ENCODE measurements around the gene RABGEF1.
A peak's percentile ranks its signal among the peaks of the same experiment; 100 is the strongest.
"Not testable (repeated sequence)": the region's sequence is repeated elsewhere in the genome, so short reads cannot be mapped to it uniquely, and the experiment has no call there.

The RABGEF1 gene

GRCh38 chr7:66740302-66740979 lies at the start of gene RABGEF1:
TSS of gene RABGEF1 (plus strand) at chr7:66740733. CDS start at chr7:66771900, 31,167 bp downstream.
- DNase-seq = peak; percentile 98

GRCh38 chr7:66693331-66693730 lies 47.2 kb upstream of the RABGEF1 start:
- DNase-seq = peak; percentile 24

GRCh38 chr7:66694286-66694685 lies 46.2 kb upstream of the RABGEF1 start:
- DNase-seq = no peak

- peak; percentile 24 for DNase-seq
These were observed 45.1 kb upstream of the RABGEF1 start for GRCh38 chr7:66695417-66695816.

GRCh38 chr7:66696134-66696533 lies 44.4 kb upstream of the RABGEF1 start:
- DNase-seq = not testable (repeated sequence)

- peak; percentile 52 for DNase-seq
These were observed 43.8 kb upstream of the RABGEF1 start for GRCh38 chr7:66696774-66697191.

- DNase-seq = no peak
These were observed 42.8 kb upstream of the RABGEF1 start for GRCh38 chr7:66697449-66698438.

- no peak for DNase-seq
These were observed 41.8 kb upstream of the RABGEF1 start for GRCh38 chr7:66698652-66699205.

- DNase-seq = no peak
These were observed 40.5 kb upstream of the RABGEF1 start for GRCh38 chr7:66699998-66700397.

- no peak for DNase-seq
These were observed 39.9 kb upstream of the RABGEF1 start for GRCh38 chr7:66700633-66701131.

- no peak for DNase-seq
These were observed 32.7 kb upstream of the RABGEF1 start for GRCh38 chr7:66707825-66708224.

- DNase-seq = not testable (repeated sequence)
These were observed 29.8 kb upstream of the RABGEF1 start for GRCh38 chr7:66710752-66711151.

GRCh38 chr7:66713687-66714086 lies 26.8 kb upstream of the RABGEF1 start:
- DNase-seq = no peak

GRCh38 chr7:66716634-66717033 lies 23.9 kb upstream of the RABGEF1 start:
- DNase-seq = not testable (repeated sequence)

GRCh38 chr7:66720561-66720960 lies 20.0 kb upstream of the RABGEF1 start:
- no peak for DNase-seq

GRCh38 chr7:66725843-66726242 lies 14.7 kb upstream of the RABGEF1 start:
- no peak for DNase-seq

GRCh38 chr7:66727058-66727457 lies 13.5 kb upstream of the RABGEF1 start:
- DNase-seq = no peak

GRCh38 chr7:66728571-66728970 lies 12.0 kb upstream of the RABGEF1 start:
- DNase-seq = no peak

- no peak for DNase-seq
These were observed 11.3 kb upstream of the RABGEF1 start for GRCh38 chr7:66729274-66729673.

GRCh38 chr7:66731986-66732385 lies 8.5 kb upstream of the RABGEF1 start:
- no peak for DNase-seq

- DNase-seq = no peak
These were observed 8.1 kb upstream of the RABGEF1 start for GRCh38 chr7:66732439-66732838.

- DNase-seq = no peak
These were observed 6.5 kb upstream of the RABGEF1 start for GRCh38 chr7:66734006-66734405.

- DNase-seq = no peak
These were observed 5.4 kb upstream of the RABGEF1 start for GRCh38 chr7:66735154-66735553.
